B cell (primary cell): ENCODE measurements around the gene DHX30. TPM values are rescaled to one million over a fixed set of nuclear protein-coding genes. Genes with fewer than 3 reads are reported as not detected.

Source experiments
- ATAC-seq: fragments of 200-7000 bp; cut with Tn5 transposase; one replicate; pipeline ENCODE4 v1.10.0; 2021; ENCODE audit warnings: low read depth, mild to moderate bottlenecking, moderate number of reproducible peaks, moderate library complexity
- CTCF ChIA-PET: fragments of 350-600 bp; sonication (Branson Sonifier 250); formaldehyde crosslinking; loops from one replicate; lab custom pipeline; 2021; ENCODE audit warnings: antibody characterized with exemption, inconsistent platforms; lab: Charles Lee
- POLR2A ChIA-PET: fragments of 350-600 bp; sonication (Branson Sonifier 250); formaldehyde crosslinking; loops from one replicate; lab custom pipeline; 2021; ENCODE audit warnings: antibody characterized with exemption; lab: Charles Lee
- DNase-seq: peaks from one replicate; pipeline ENCODE4 v3.0.0; 2013
- H2AFZ ChIP-seq: 2 replicates; pipeline ENCODE4 v1.6.1; 2012; ENCODE audit warnings: mild to moderate bottlenecking, low read depth, low read length; ENCODE audit not compliant: insufficient read depth, poor library complexity, severe bottlenecking
- H3K27ac ChIP-seq, 2 donors: 1 replicate in 1 of 2; 2 replicates in 1 of 2; pipeline ENCODE4 v1.5.1; 2012 to 2013; ENCODE audit warnings: low read length in 2 of 2, mild to moderate bottlenecking in 2 of 2, moderate library complexity in 1 of 2
- H3K27me3 ChIP-seq, 4 experiments: fragments of 200-600 bp in 1 of 4; sonication (generic) in 1 of 4; replicated peaks in 1 of 4; 1 replicate in 2 of 4; 2 replicates in 2 of 4; pipeline versions ENCODE4 v1.6.1 to v1.7.0; 2013 to 2016; ENCODE audit warnings: low read length in 3 of 4, mild to moderate bottlenecking in 2 of 4, mixed read lengths in 1 of 4, moderate library complexity in 1 of 4; ENCODE audit not compliant: insufficient read depth in 4 of 4, control insufficient read depth in 3 of 4; ENCODE audit errors: control extremely low read depth in 1 of 4
- H3K36me3 ChIP-seq, 2 experiments: replicated peaks in 1 of 2; 1 replicate in 1 of 2; 2 replicates in 1 of 2; pipeline versions ENCODE4 v1.6.1 to v1.7.1; 2013; ENCODE audit warnings: low read length in 1 of 2; ENCODE audit not compliant: insufficient read depth in 2 of 2, control insufficient read depth in 1 of 2; ENCODE audit errors: control extremely low read depth in 1 of 2, extremely low read depth in 1 of 2
- H3K4me1 ChIP-seq, 2 donors: fragments of 200-600 bp in 1 of 2; sonication (generic) in 1 of 2; 1 replicate in 1 of 2; 2 replicates in 1 of 2; pipeline versions ENCODE4 v1.5.1 to v1.6.1; 2013 to 2017; ENCODE audit warnings: low read length in 2 of 2; ENCODE audit not compliant: control insufficient read depth in 2 of 2, insufficient read depth in 2 of 2
- H3K4me2 ChIP-seq: replicated peaks from 2 replicates; pipeline ENCODE3; 2012; ENCODE audit warnings: mild to moderate bottlenecking, low read depth, low read length; ENCODE audit not compliant: poor library complexity, severe bottlenecking
- H3K4me3 ChIP-seq, 5 experiments: fragments of 200-600 bp in 1 of 5; sonication (generic) in 1 of 5; 1 replicate in 3 of 5; 2 replicates in 2 of 5; pipeline versions ENCODE4 v1.5.1 to v1.7.0; 2011 to 2016; ENCODE audit warnings: low read length in 4 of 5, mild to moderate bottlenecking in 4 of 5, low read depth in 2 of 5, control low read depth in 1 of 5, moderate library complexity in 1 of 5; ENCODE audit not compliant: insufficient read depth in 1 of 5; ENCODE audit errors: control extremely low read depth in 1 of 5, extremely low read depth in 1 of 5
- H3K79me2 ChIP-seq: fragments of 200-600 bp; sonication (generic); one replicate; pipeline ENCODE4 v1.6.0; 2016; ENCODE audit warnings: low read length; ENCODE audit not compliant: control insufficient read depth, insufficient read depth
- H3K9ac ChIP-seq: fragments of 200-600 bp; sonication (generic); 2 replicates; pipeline ENCODE4 v1.6.1; 2017; ENCODE audit warnings: mild to moderate bottlenecking, low read length, moderate library complexity
- H3K9me3 ChIP-seq, 3 donors: one replicate each; pipeline versions ENCODE4 v1.6.1 to v1.7.1; 2013; ENCODE audit warnings: low read length in 2 of 3; ENCODE audit not compliant: control insufficient read depth in 2 of 3, insufficient read depth in 1 of 3; ENCODE audit errors: control extremely low read depth in 1 of 3
- H4K20me1 ChIP-seq: 2 replicates; pipeline ENCODE4 v1.6.0; 2012; ENCODE audit warnings: mild to moderate bottlenecking, low read length; ENCODE audit not compliant: insufficient read depth, control insufficient read depth, poor library complexity, severe bottlenecking
- H3K27ac Mint-ChIP-seq: one replicate; pipeline ENCODE4 v1.8.0; 2021; ENCODE audit warnings: mixed read lengths
- H3K27me3 Mint-ChIP-seq: one replicate; pipeline ENCODE4 v1.8.0; 2021; ENCODE audit warnings: mixed read lengths
- H3K4me1 Mint-ChIP-seq: one replicate; pipeline ENCODE4 v1.8.0; 2021; ENCODE audit warnings: mixed read lengths
- H3K4me3 Mint-ChIP-seq: one replicate; pipeline ENCODE4 v1.8.0; 2021; ENCODE audit warnings: mixed read lengths
- H3K9me3 Mint-ChIP-seq: one replicate; pipeline ENCODE4 v1.8.0; 2022; ENCODE audit warnings: mixed read lengths; ENCODE audit not compliant: insufficient read depth
- CTCF ChIP-seq: fragments of 200-600 bp; IDR thresholded peaks from one replicate; pipeline ENCODE4 v1.8.0; 2022; ENCODE audit warnings: antibody characterized with exemption, mild to moderate bottlenecking
- EZH2 ChIP-seq: IDR thresholded peaks from 2 replicates; pipeline ENCODE4 v1.6.1; 2012; ENCODE audit warnings: borderline replicate concordance, low read depth, mild to moderate bottlenecking, moderate library complexity, low read length; ENCODE audit not compliant: insufficient read depth, poor library complexity, severe bottlenecking
- WGBS: methylation state at CpG from one replicate; pipeline ENCODE4 v1.1.5; 2013; ENCODE audit warnings: missing lambda C conversion rate; ENCODE audit not compliant: insufficient coverage; 5-methylcytosine and 5-hydroxymethylcytosine counted together
- intact Hi-C: fragments of 100-400 bp; cut with micrococcal nuclease; formaldehyde crosslinking; loops from one replicate; pipeline ENCODE4 v1.10.0; 2022
- polyA plus RNA-seq: library from polyadenylated mRNA; depleted of rRNA; stranded (reverse); fragments of >200 nt; gene quantifications from 2 replicates; pipeline ENCODE4 v1.2.3, GENCODE V29; 2012
- total RNA-seq, 2 donors: library from RNA; stranded (reverse); fragments of 120-200 nt in 1 of 2; gene quantifications; 1 replicate in 1 of 2; 2 replicates in 1 of 2; pipeline versions ENCODE4 v1.2.3 to v1.2.4, GENCODE V29; 2013 to 2022

DHX30 gene
- total and polyA plus RNA-seq, 2 donors (not counting 1 experiment from before 2014, with no cell fraction given) = 77.0 to 81.8 TPM

- ATAC-seq (no peak), DNase-seq (no peak)
- H3K4me1 Mint-ChIP-seq = peaks cover 15% of the 10 kb centered on the region
- TF ChIP-seq CTCF (no peak), EZH2 (no peak)
- H4K20me1 ChIP-seq = no peaks in the 10 kb centered on the region
- no peak overlapping the region for H3K4me3 Mint-ChIP-seq
- H3K4me3 ChIP-seq = no peak overlapping the region
- H3K36me3 ChIP-seq = peaks cover 3 to 18% of the 10 kb centered on the region in 2 experiments
- no peak overlapping the region for H2AFZ ChIP-seq
- no peak overlapping the region for H3K27ac Mint-ChIP-seq
- POLR2A ChIA-PET = no interaction called here
- no peaks in the 10 kb centered on the region for H3K9me3 Mint-ChIP-seq
- H3K9me3 ChIP-seq = peaks cover 0 to 5% (median 0%) of the 10 kb centered on the region in 3 donors
- CTCF ChIA-PET = no interaction called here
- H3K79me2 ChIP-seq = no peaks in the 10 kb centered on the region
- no CpG with 5 or more reads among the region's 4 CpGs for WGBS
- intact Hi-C loops = no loop called here
- H3K4me2 ChIP-seq = no peak overlapping the region
- peaks cover 9 to 10% of the 10 kb centered on the region in 2 donors for H3K4me1 ChIP-seq
- no peaks in the 10 kb centered on the region for H3K27me3 Mint-ChIP-seq
- no peak overlapping the region for H3K9ac ChIP-seq
- no peak overlapping the region for H3K27ac ChIP-seq
- no peaks in the 10 kb centered on the region for H3K27me3 ChIP-seq
Measured at GRCh38 chr3:47888986-47889757, 86.2 kb downstream of the DHX30 start.

DNA sequence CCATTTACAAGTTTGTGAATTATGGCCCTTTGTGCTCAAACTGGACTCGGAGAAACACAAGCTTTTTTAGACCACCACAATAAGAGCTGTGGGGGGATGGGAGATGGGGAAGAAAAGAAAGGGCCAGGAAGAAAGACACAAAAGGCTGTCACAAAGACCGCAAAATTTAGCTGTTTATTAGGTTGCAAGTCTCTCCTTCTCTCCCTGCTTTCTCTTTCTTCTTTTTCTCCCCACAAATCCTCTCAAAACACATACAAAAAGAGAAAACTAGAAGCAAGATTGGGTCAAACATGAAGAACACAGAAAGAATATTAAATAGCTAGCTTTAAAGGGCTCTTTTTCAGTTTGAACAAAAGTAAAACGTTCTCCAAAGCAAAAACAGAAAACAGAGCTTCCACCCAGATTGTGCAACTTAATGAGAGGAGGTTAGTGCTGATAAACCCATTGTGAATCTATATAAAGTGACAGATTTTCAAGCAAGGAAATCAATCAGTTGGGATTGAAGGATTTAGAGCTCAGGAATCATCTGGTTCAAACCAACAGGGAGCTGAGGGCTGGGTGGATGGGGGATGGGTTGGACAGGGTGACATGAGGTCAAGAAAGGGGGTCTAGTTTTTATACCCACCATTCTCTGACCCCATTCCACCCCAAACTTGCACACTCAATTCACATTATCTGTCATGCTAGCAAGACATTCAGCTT lies 87.3 kb downstream of the DHX30 start:
- CTCF ChIA-PET = interaction anchor here (1.2 kb wide), 1 partner anchor 9 kb away, joined by 3 read pairs; no protein-coding TSS in a partner anchor
- intact Hi-C loops = no loop called here
- peaks cover 3 to 18% of the 10 kb centered on the region in 2 experiments for H3K36me3 ChIP-seq
- H3K4me2 ChIP-seq = no peak overlapping the region
- no peak overlapping the region for H3K4me3 ChIP-seq
- Mint-ChIP-seq H3K4me1 (peaks cover 6% of the 10 kb centered on the region), H3K9me3 (no peaks in the 10 kb centered on the region), H3K27ac (no peak overlapping the region), H3K4me3 (no peak overlapping the region), H3K27me3 (no peaks in the 10 kb centered on the region)
- no peaks in the 10 kb centered on the region for H3K79me2 ChIP-seq
- ATAC-seq = no peak
- no peak overlapping the region for H3K9ac ChIP-seq
- H3K9me3 ChIP-seq = no peaks in the 10 kb centered on the region
- DNase-seq = no peak
- peaks cover 0 to under 1% of the 10 kb centered on the region in 2 donors for H3K4me1 ChIP-seq
- POLR2A ChIA-PET = no interaction called here
- H2AFZ ChIP-seq = no peak overlapping the region
- no peak overlapping the region for H3K27ac ChIP-seq
- no peaks in the 10 kb centered on the region for H4K20me1 ChIP-seq
- TF ChIP-seq CTCF (no peak), EZH2 (no peak)
- no CpG with 5 or more reads among the region's 3 CpGs for WGBS
- no peaks in the 10 kb centered on the region for H3K27me3 ChIP-seq
